NCI-H1694 (cell line): ENCODE measurements around the gene MYOG.

ENCODE experiments used
- DNase-seq: peaks from one replicate; lab custom pipeline; 2025; lab: John Stamatoyannopoulos, UW

Gene MYOG

GRCh38 chr1:203117611-203118575, 32.1 kb upstream of the MYOG start:
- DNase-seq = no peak

- DNase-seq = no peak
Observed at GRCh38 chr1:203116091-203116820, 30.4 kb upstream of the MYOG start.

- DNase-seq = no peak
Observed at GRCh38 chr1:203114202-203114601, 28.4 kb upstream of the MYOG start.

GRCh38 chr1:203113308-203113707, 27.5 kb upstream of the MYOG start:
- no peak for DNase-seq

- no peak for DNase-seq
Observed at GRCh38 chr1:203112475-203112874, 26.7 kb upstream of the MYOG start.

GRCh38 chr1:203104789-203105390, 19.1 kb upstream of the MYOG start:
- DNase-seq = no peak

GRCh38 chr1:203103829-203104495, 18.1 kb upstream of the MYOG start:
- DNase-seq = no peak

- no peak for DNase-seq
Observed at GRCh38 chr1:203103216-203103615, 17.4 kb upstream of the MYOG start.

GRCh38 chr1:203101813-203102634, 16.2 kb upstream of the MYOG start:
- DNase-seq = no peak

- no peak for DNase-seq
Observed at GRCh38 chr1:203100516-203100869, 14.7 kb upstream of the MYOG start.

- no peak for DNase-seq
Observed at GRCh38 chr1:203099805-203100515, 14.1 kb upstream of the MYOG start.

GRCh38 chr1:203098914-203099520, 13.2 kb upstream of the MYOG start:
- DNase-seq = no peak

- DNase-seq = no peak
Observed at GRCh38 chr1:203098445-203098844, 12.6 kb upstream of the MYOG start.

GRCh38 chr1:203097001-203097400, 11.2 kb upstream of the MYOG start:
- DNase-seq = no peak

GRCh38 chr1:203096566-203096965, 10.8 kb upstream of the MYOG start:
- no peak for DNase-seq

- no peak for DNase-seq
Observed at GRCh38 chr1:203095061-203095690, 9.4 kb upstream of the MYOG start.

GRCh38 chr1:203093754-203094410, 8.1 kb upstream of the MYOG start:
- no peak for DNase-seq

- DNase-seq = no peak
Observed at GRCh38 chr1:203091761-203092330, 6.0 kb upstream of the MYOG start.

- DNase-seq = no peak
Observed at GRCh38 chr1:203091199-203091477, 5.3 kb upstream of the MYOG start.
